CD4-positive, alpha-beta T cell (primary cell): ENCODE data around the gene GALNT2. TPM values are rescaled to one million over a fixed set of nuclear protein-coding genes. Genes with fewer than 3 reads are reported as not detected.

Experiments used
- ATAC-seq: fragments of 200-7000 bp; cut with Tn5 transposase; one replicate; pipeline ENCODE4 v1.10.0; 2022; ENCODE audit warnings: mild to moderate bottlenecking; ENCODE audit not compliant: poor library complexity
- CTCF ChIA-PET: fragments of 350-600 bp; sonication (Branson Sonifier 250); formaldehyde crosslinking; loops from one replicate; lab custom pipeline; 2021; ENCODE audit warnings: antibody characterized with exemption, inconsistent platforms; lab: Charles Lee
- POLR2A ChIA-PET: fragments of 350-600 bp; sonication (Branson Sonifier 250); formaldehyde crosslinking; loops from one replicate; lab custom pipeline; 2021; ENCODE audit warnings: antibody characterized with exemption, inconsistent platforms; lab: Charles Lee
- DNase-seq, 14 experiments: peaks; one replicate each; pipeline ENCODE4 v3.0.0-alpha.2; 2013 to 2020; ENCODE audit warnings: mixed read lengths in 2 of 14
- H3K27ac ChIP-seq, 2 donors: one replicate each; pipeline versions ENCODE4 v1.5.1 to v1.7.0; 2013; ENCODE audit warnings: low read length in 2 of 2, low read depth in 1 of 2, mild to moderate bottlenecking in 1 of 2
- H3K27me3 ChIP-seq, 2 experiments: 1 replicate in 1 of 2; 2 replicates in 1 of 2; pipeline versions ENCODE4 v1.6.1 to v1.7.0; 2013; ENCODE audit warnings: low read length in 2 of 2, control low read depth in 1 of 2, mild to moderate bottlenecking in 1 of 2, moderate library complexity in 1 of 2; ENCODE audit not compliant: insufficient read depth in 2 of 2, control insufficient read depth in 1 of 2
- H3K36me3 ChIP-seq: one replicate; pipeline ENCODE4 v1.6.1; 2013; ENCODE audit warnings: low read length, control low read depth; ENCODE audit not compliant: insufficient read depth
- H3K4me1 ChIP-seq: one replicate; pipeline ENCODE4 v1.6.1; 2013; ENCODE audit warnings: low read length, control low read depth; ENCODE audit not compliant: insufficient read depth
- H3K4me3 ChIP-seq: one replicate; pipeline ENCODE4 v1.5.1; 2013; ENCODE audit warnings: mild to moderate bottlenecking, low read length, moderate library complexity
- H3K9me3 ChIP-seq, 2 experiments: 1 replicate in 1 of 2; 2 replicates in 1 of 2; pipeline versions ENCODE4 v1.6.1 to v1.7.0; 2013; ENCODE audit warnings: low read length in 2 of 2, mild to moderate bottlenecking in 2 of 2, control low read depth in 1 of 2, moderate library complexity in 1 of 2; ENCODE audit not compliant: control insufficient read depth in 1 of 2, insufficient read depth in 1 of 2
- H3K27ac Mint-ChIP-seq: one replicate; pipeline ENCODE4 v1.8.0; 2020; ENCODE audit warnings: mixed read lengths
- H3K27me3 Mint-ChIP-seq: one replicate; pipeline ENCODE4 v1.8.0; 2021; ENCODE audit warnings: mixed read lengths
- H3K36me3 Mint-ChIP-seq: one replicate; pipeline ENCODE4 v1.8.0; 2021; ENCODE audit warnings: low read depth, mixed read lengths
- H3K4me1 Mint-ChIP-seq: one replicate; pipeline ENCODE4 v1.8.0; 2021; ENCODE audit warnings: low read depth, mixed read lengths
- H3K4me3 Mint-ChIP-seq: one replicate; pipeline ENCODE4 v1.8.0; 2020; ENCODE audit warnings: mild to moderate bottlenecking, mixed read lengths
- H3K9me3 Mint-ChIP-seq: one replicate; pipeline ENCODE4 v1.8.0; 2020; ENCODE audit warnings: mixed read lengths
- CTCF ChIP-seq: fragments of 200-600 bp; IDR thresholded peaks from one replicate; pipeline ENCODE4 v1.8.0; 2022; ENCODE audit warnings: antibody characterized with exemption, mild to moderate bottlenecking
- intact Hi-C, 2 experiments: fragments of 100-400 bp; cut with DNase I in 1 of 2; cut with micrococcal nuclease in 1 of 2; formaldehyde crosslinking; loops; one replicate each; pipeline versions ENCODE4 v1.15.1 to v1.9.0; 2023 to 2025; cut with DNase I, micrococcal nuclease
- total RNA-seq, 174 experiments: library from RNA in 2 of 174; stranded (reverse) in 2 of 174; gene quantifications; one replicate each; pipeline ENCODE4 v1.2.3 and lab custom pipeline; 2021 to 2026

The GALNT2 gene
- total RNA-seq, 2 experiments from 2014 or later: 11.0 to 11.4 TPM

- no peak for TF ChIP-seq CTCF
- no peaks in the 10 kb centered on the region for H3K36me3 ChIP-seq
- DNase-seq: no peak
- H3K27me3 ChIP-seq: no peaks in the 10 kb centered on the region
- Mint-ChIP-seq H3K9me3 (no peaks in the 10 kb centered on the region), H3K27me3 (no peaks in the 10 kb centered on the region), H3K27ac (no peak overlapping the region), H3K36me3 (no peaks in the 10 kb centered on the region), H3K4me1 (peaks cover 31% of the 10 kb centered on the region), H3K4me3 (no peak overlapping the region)
- ATAC-seq: no peak
- ChIA-PET CTCF (no interaction called here), POLR2A (no interaction called here)
- intact Hi-C loops: no loop called here
- H3K4me1 ChIP-seq: peaks cover 2% of the 10 kb centered on the region
- H3K4me3 ChIP-seq: no peak overlapping the region
- no peak overlapping the region for H3K27ac ChIP-seq
- H3K9me3 ChIP-seq: no peaks in the 10 kb centered on the region
Observed at GRCh38 chr1:230160957-230161771, 94.1 kb downstream of the GALNT2 start.

GRCh38 chr1:230163205-230163604 lies 96.2 kb downstream of the GALNT2 start:
- no peak for DNase-seq
- no peak overlapping the region for H3K27ac Mint-ChIP-seq
- H3K4me1 Mint-ChIP-seq: peaks cover 18% of the 10 kb centered on the region

DNA sequence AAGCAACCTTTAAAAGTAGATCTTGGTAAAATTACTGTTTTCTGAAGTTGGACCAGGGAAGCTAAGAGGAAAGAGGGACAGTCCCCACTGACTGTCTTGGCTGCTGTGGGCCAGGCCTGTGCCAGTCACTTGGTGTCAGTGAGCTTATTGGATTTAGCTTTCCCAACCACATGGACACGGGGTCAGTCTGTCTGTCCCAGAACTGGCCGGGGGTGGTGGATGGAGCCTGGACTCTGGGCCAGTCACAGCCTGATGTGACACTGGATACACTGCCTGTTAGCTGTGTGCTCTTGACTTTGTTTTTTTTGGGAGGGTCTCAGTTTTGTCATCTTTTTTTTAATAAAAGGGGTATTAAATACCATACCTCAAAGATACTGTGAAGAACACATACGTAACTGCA lies 96.7 kb downstream of the GALNT2 start:
- Histone ChIP-seq H3K4me1 (peaks cover 7% of the 10 kb centered on the region), H3K9me3 (no peaks in the 10 kb centered on the region), H3K36me3 (no peaks in the 10 kb centered on the region), H3K4me3 (no peak overlapping the region), H3K27me3 (no peaks in the 10 kb centered on the region), H3K27ac (no peak overlapping the region)
- no peaks in the 10 kb centered on the region for H3K27me3 Mint-ChIP-seq
- no peaks in the 10 kb centered on the region for H3K9me3 Mint-ChIP-seq
- ATAC-seq (no peak), DNase-seq (no peak)
- no peaks in the 10 kb centered on the region for H3K36me3 Mint-ChIP-seq
- no peak for TF ChIP-seq CTCF
- intact Hi-C loops: no loop called here
- POLR2A ChIA-PET: no interaction called here
- H3K4me3 Mint-ChIP-seq: no peak overlapping the region
- no peak overlapping the region for H3K27ac Mint-ChIP-seq
- peaks cover 19% of the 10 kb centered on the region for H3K4me1 Mint-ChIP-seq
- CTCF ChIA-PET: no interaction called here

More at GRCh38 chr1:230163205-230163604, 96.2 kb downstream of the GALNT2 start:
- Histone ChIP-seq H3K27ac (no peak overlapping the region), H3K4me3 (no peak overlapping the region), H3K36me3 (no peaks in the 10 kb centered on the region), H3K9me3 (no peaks in the 10 kb centered on the region), H3K4me1 (peaks cover 7% of the 10 kb centered on the region), H3K27me3 (no peaks in the 10 kb centered on the region)
- intact Hi-C loops: no loop called here
- Mint-ChIP-seq H3K9me3 (no peaks in the 10 kb centered on the region), H3K27me3 (no peaks in the 10 kb centered on the region), H3K36me3 (no peaks in the 10 kb centered on the region), H3K4me3 (no peak overlapping the region)
- TF ChIP-seq CTCF: no peak
- ATAC-seq: no peak
- ChIA-PET POLR2A (no interaction called here), CTCF (no interaction called here)
